ENCODE measurements around the gene C11orf91. TPM values are rescaled to one million over a fixed set of nuclear protein-coding genes. Genes with fewer than 3 reads are reported as not detected.

C11orf91 gene, protein sequence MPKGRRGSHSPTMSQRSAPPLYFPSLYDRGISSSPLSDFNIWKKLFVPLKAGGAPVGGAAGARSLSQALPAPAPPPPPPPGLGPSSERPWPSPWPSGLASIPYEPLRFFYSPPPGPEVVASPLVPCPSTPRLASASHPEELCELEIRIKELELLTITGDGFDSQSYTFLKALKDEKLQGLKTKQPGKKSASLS
- 1.4 to 2.0 TPM (median 1.5 TPM) in 5 replicates for total RNA-seq (2022; extraction: Qiagen RNA extraction)

DNA sequence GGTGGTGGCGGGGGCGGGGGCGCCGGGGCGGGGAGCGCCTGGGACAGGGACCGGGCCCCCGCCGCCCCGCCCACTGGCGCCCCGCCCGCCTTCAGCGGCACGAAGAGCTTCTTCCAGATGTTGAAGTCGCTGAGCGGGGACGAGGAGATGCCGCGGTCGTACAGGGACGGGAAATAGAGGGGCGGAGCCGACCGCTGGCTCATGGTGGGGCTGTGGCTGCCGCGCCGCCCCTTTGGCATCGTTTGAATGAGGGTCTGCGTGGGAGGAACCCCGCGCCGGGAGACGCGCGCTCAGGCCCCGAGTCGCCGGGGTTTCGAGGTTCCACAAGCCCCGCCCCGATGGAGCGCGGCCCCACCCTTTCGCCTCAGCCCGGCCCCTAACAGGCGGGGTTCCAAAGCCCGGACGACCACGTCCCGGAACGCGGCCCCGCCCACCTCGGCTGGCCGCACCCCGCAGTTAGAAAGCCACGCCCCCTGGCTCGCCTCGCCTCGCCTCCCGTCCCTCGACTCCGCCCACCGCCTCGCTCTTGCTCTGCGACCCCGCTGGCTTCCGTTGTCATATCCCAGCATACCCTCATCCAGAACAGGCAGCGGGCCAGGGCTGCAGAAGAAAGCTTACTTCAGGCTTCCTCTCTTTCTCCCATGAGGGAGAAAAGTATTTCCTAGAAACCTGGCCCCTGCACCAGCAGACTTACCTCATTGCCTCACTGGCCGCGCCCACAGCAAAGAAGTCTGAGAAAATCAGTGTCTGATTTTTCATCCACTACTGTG lies at the start of gene C11orf91:
Gene C11orf91, minus strand, starts transcription at position 325 of the 770 bp plus-strand sequence. Its CDS starts 86 bp downstream, at position 239.

DNA sequence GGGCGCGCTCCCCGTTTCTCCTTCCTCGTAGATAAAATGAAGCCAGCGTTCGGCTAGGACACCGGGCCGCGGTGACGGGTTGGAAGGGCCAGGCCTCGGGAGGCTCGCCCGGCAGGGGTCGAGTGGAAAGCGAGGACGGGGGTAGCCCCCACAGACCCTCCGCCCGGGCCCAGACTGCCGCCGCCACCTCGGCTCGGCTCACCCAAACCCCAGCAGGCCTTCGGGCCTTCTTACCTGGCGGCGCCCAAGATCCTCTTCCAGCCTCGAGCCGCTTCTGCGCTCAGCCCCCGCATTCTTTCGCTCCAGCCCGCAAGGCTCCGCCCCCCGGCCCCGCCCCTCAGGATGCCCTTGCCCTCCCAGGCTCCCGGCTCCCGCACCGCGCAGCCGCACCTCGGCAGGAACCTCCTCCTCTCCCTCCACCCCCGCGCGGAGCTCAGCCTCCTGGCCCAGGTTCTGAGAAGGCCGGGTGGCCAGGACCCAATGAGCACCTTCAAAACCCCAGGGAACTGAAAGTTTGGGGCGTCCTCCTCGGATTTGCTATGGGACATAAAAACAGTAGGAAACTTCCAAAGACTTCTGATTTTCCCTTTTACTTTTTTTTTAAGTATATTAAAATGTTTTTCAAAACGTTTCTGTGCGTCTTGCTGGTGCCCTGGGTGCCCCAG lies 35.7 kb upstream of the C11orf91 start, which contains the start of gene CD59:
Gene CD59, minus strand, starts transcription at position 276 of the 665 bp plus-strand sequence. CDS start 13,978 bp downstream, outside the sequence.

Other genes with a start within 250 kb of the C11orf91 start
- 822 to 1,017 TPM (median 944 TPM) in 5 replicates for gene CD59, start 35.6 kb upstream of the C11orf91 start, total RNA-seq (2022; extraction: Qiagen RNA extraction)
- gene FBXO3, start 73.7 kb upstream of the C11orf91 start, total RNA-seq (2022; extraction: Qiagen RNA extraction) = 19.2 to 28.1 TPM (median 26.1 TPM) in 5 replicates
- 0.36 to 1.1 TPM (median 0.72 TPM) in 5 replicates for gene LMO2, start 191.2 kb upstream of the C11orf91 start, total RNA-seq (2022; extraction: Qiagen RNA extraction)

Data from A549 treated with Mapracorat at 1 μM for 4 hours (cell line).